ENCODE results near the gene A2ML1. TPM values are rescaled to one million over a fixed set of nuclear protein-coding genes. Genes with fewer than 3 reads are reported as not detected.

Gene A2ML1
- total RNA-seq, 4 donors from 2014 or later, result not detected

GRCh38 chr12:8832500-8832899, 10.1 kb downstream of the A2ML1 start:
- TF ChIP-seq CTCF (IDR thresholded peaks at IDR 0.05; ENCODE audit: low read depth), result no peak

GRCh38 chr12:8834230-8834629, 11.8 kb downstream of the A2ML1 start:
- no peak for TF ChIP-seq CTCF (IDR thresholded peaks at IDR 0.05; ENCODE audit: low read depth)

GRCh38 chr12:8837291-8837690, 14.9 kb downstream of the A2ML1 start:
- no peak for TF ChIP-seq CTCF (IDR thresholded peaks at IDR 0.05; ENCODE audit: low read depth)

DNA sequence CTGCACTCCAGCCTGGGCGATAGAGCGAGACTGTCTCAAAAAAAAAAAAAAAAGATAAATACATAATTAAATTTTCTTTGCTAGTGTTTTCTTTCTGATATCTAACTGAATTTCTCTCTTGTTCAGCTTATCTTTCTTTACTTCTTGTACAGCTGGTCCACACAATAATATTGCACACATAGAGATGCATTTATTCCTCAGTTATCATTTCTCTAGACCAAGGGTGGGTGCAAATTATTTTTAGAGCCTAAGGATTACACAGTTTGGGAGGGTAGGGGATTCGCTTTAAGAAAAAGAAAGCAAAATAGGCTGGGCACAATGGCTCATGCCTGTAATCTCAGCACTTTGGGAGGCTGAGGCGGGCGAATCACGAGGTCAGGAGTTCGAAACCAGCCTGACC, 17.9 kb downstream of the A2ML1 start:
- no peak for TF ChIP-seq CTCF (IDR thresholded peaks at IDR 0.05; ENCODE audit: low read depth)

DNA sequence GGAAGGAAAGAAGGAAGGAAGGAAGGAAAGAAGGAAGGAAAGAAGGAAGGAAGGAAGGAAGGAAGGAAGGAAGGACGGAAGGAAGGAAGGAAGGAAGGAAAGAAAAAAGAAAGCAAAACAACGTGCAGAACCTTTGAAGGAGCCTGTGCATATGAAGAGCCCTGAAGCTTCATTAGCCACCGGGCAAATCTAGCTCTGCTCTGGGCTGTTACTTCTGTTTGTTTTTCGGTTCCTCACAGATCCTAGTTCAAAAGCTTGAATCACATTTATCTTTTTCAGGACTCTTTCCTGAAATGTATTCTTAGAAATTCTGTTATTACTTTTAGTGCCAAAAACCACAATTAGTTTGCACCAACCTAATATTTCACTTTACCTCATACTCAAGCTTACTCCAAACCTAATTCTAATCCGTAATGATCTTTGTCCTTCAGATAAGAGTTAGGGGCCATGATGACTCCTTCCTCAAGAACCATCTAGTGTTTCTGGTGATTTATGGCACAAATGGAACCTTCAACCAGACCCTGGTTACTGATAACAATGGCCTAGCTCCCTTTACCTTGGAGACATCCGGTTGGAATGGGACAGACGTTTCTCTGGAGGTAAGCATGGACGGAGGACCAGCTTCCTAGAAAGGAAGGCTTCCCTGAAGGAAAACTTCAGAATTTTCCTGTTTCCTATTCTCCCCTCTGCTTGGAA, 18.7 kb downstream of the A2ML1 start:
- TF ChIP-seq CTCF (IDR thresholded peaks at IDR 0.05; ENCODE audit: low read depth), result no peak

DNA sequence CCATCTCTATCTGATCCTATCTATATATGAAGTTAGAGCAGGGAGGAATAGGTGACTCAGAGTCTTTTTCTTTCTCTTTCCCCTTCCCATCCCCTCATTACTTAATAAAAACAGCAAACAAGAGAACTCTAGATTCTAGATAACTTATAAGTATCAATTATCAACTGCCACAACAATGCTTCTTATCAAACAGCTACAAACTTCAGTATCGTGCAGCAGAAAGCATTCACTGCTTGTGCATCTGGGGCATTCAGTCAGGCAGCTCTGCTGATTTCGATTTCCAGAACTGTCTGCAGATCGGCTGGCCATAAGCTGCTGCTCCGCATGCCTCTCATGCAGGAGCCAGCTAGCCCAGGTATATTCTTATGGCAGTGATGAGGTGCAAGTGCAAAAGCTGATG, 19.4 kb downstream of the A2ML1 start:
- no peak for TF ChIP-seq CTCF (IDR thresholded peaks at IDR 0.05; ENCODE audit: low read depth)

DNA sequence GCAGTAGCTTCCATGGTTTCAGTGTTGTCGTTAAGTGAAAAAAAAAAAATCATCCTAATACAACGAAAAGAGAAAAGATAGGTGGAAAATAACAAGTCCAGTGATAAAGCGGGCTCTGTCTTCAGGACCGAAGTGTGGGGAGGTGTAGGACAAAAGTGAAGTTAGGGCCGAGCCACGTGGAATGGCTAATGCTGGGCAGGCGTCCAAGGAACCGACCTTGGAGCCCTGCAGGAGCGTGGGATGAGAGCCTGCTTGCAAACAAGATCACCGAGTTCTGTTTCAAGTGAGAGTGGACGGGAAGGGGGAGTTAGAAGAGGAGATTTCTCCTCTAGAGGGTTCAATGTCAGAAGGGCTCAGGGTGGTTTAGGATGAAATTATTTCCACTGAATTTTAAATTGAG, 22.2 kb downstream of the A2ML1 start:
- no peak for TF ChIP-seq CTCF (IDR thresholded peaks at IDR 0.05; ENCODE audit: low read depth)

All from subcutaneous adipose tissue (tissue), 4 donors.